ENCODE measurements around the gene SOX6.
A peak's percentile ranks its signal among the peaks of the same experiment; 100 is the strongest.

Gene SOX6

GRCh38 chr11:16271258-16271657 is 85.1 kb downstream of the SOX6 start:
- no peak for DNase-seq (ENCODE audit: low read depth)

- no peak for DNase-seq (ENCODE audit: low read depth)
Measured at GRCh38 chr11:16266021-16266420, 90.3 kb downstream of the SOX6 start.

- DNase-seq (ENCODE audit: low read depth) = no peak
Measured at GRCh38 chr11:16265022-16265421, 91.3 kb downstream of the SOX6 start.

GRCh38 chr11:16262645-16262955 is 93.7 kb downstream of the SOX6 start:
- no peak for DNase-seq (ENCODE audit: low read depth)

- no peak for DNase-seq (ENCODE audit: low read depth)
Measured at GRCh38 chr11:16261836-16262644, 94.3 kb downstream of the SOX6 start.

GRCh38 chr11:16252373-16252772 is 104.0 kb downstream of the SOX6 start:
- no peak for DNase-seq (ENCODE audit: low read depth)

GRCh38 chr11:16248248-16248647 is 108.1 kb downstream of the SOX6 start:
- DNase-seq (ENCODE audit: low read depth) = no peak

- DNase-seq (ENCODE audit: low read depth) = no peak
Measured at GRCh38 chr11:16242806-16243205, 113.5 kb downstream of the SOX6 start.

GRCh38 chr11:16240687-16241086 is 115.7 kb downstream of the SOX6 start:
- no peak for DNase-seq (ENCODE audit: low read depth)

GRCh38 chr11:16239141-16240105 is 116.9 kb downstream of the SOX6 start:
- DNase-seq (ENCODE audit: low read depth) = no peak

- DNase-seq (ENCODE audit: low read depth) = peak; percentile 10
Measured at GRCh38 chr11:16226245-16226644, 130.1 kb downstream of the SOX6 start.

- no peak for DNase-seq (ENCODE audit: low read depth)
Measured at GRCh38 chr11:16225623-16226022, 130.7 kb downstream of the SOX6 start.

- no peak for DNase-seq (ENCODE audit: low read depth)
Measured at GRCh38 chr11:16223558-16223957, 132.8 kb downstream of the SOX6 start.

GRCh38 chr11:16217631-16218030 is 138.7 kb downstream of the SOX6 start:
- no peak for DNase-seq (ENCODE audit: low read depth)

GRCh38 chr11:16216831-16217230 is 139.5 kb downstream of the SOX6 start:
- DNase-seq (ENCODE audit: low read depth) = no peak

GRCh38 chr11:16215352-16215751 is 141.0 kb downstream of the SOX6 start:
- DNase-seq (ENCODE audit: low read depth) = no peak

GRCh38 chr11:16211407-16211806 is 144.9 kb downstream of the SOX6 start:
- DNase-seq (ENCODE audit: low read depth) = no peak

- DNase-seq (ENCODE audit: low read depth) = no peak
Measured at GRCh38 chr11:16204261-16204660, 152.1 kb downstream of the SOX6 start.

GRCh38 chr11:16195651-16196050 is 160.7 kb downstream of the SOX6 start:
- DNase-seq (ENCODE audit: low read depth) = no peak

GRCh38 chr11:16194566-16194965 is 161.8 kb downstream of the SOX6 start:
- no peak for DNase-seq (ENCODE audit: low read depth)

GRCh38 chr11:16193897-16194381 is 162.4 kb downstream of the SOX6 start:
- DNase-seq (ENCODE audit: low read depth) = no peak

GRCh38 chr11:16191868-16192240 is 164.5 kb downstream of the SOX6 start:
- DNase-seq (ENCODE audit: low read depth) = no peak

- no peak for DNase-seq (ENCODE audit: low read depth)
Measured at GRCh38 chr11:16191212-16191867, 165.0 kb downstream of the SOX6 start.

Measured in HS-5 (cell line).